Measurements from ENCODE around the gene FLNB.

FLNB gene

GRCh38 chr3:57992452-57993213, 15.6 kb upstream of the FLNB start:
- H3K4me3 Mint-ChIP-seq, result no peak overlapping the region

GRCh38 chr3:57998366-57999283, 9.6 kb upstream of the FLNB start:
- no peak for TF ChIP-seq CTCF (IDR thresholded peaks at IDR 0.05)
- Mint-ChIP-seq H3K27ac (peak overlapping the region; percentile 76), H3K9me3 (no peaks in the 10 kb centered on the region), H3K36me3 (ENCODE audit: low read depth) (no peaks in the 10 kb centered on the region), H3K27me3 (ENCODE audit: low read depth, poor library complexity) (no peaks in the 10 kb centered on the region), H3K4me1 (peaks cover 9% of the 10 kb centered on the region), H3K4me3 (no peak overlapping the region)
- DNase-seq, result no peak

More at GRCh38 chr3:57992452-57993213, 15.6 kb upstream of the FLNB start:
- no peaks in the 10 kb centered on the region for H3K36me3 Mint-ChIP-seq (ENCODE audit: low read depth)
- H3K9me3 Mint-ChIP-seq, result no peaks in the 10 kb centered on the region
- no peak for DNase-seq
- H3K4me1 Mint-ChIP-seq, result peaks cover 25% of the 10 kb centered on the region
- TF ChIP-seq CTCF (IDR thresholded peaks at IDR 0.05), result no peak
- peak overlapping the region; percentile 96 for H3K27ac Mint-ChIP-seq
- H3K27me3 Mint-ChIP-seq (ENCODE audit: low read depth, poor library complexity), result peaks cover 7% of the 10 kb centered on the region

GRCh38 chr3:57999417-58000115, 8.7 kb upstream of the FLNB start:
- H3K27ac Mint-ChIP-seq, result no peak overlapping the region
- no peaks in the 10 kb centered on the region for H3K9me3 Mint-ChIP-seq
- TF ChIP-seq CTCF (IDR thresholded peaks at IDR 0.05), result no peak
- no peak for DNase-seq
- H3K4me3 Mint-ChIP-seq, result no peak overlapping the region
- H3K4me1 Mint-ChIP-seq, result peaks cover 4% of the 10 kb centered on the region
- no peaks in the 10 kb centered on the region for H3K27me3 Mint-ChIP-seq (ENCODE audit: low read depth, poor library complexity)
- H3K36me3 Mint-ChIP-seq (ENCODE audit: low read depth), result no peaks in the 10 kb centered on the region

GRCh38 chr3:58000306-58001085, 7.7 kb upstream of the FLNB start:
- Mint-ChIP-seq H3K9me3 (no peaks in the 10 kb centered on the region), H3K27me3 (ENCODE audit: low read depth, poor library complexity) (no peaks in the 10 kb centered on the region), H3K4me3 (no peak overlapping the region), H3K36me3 (ENCODE audit: low read depth) (no peaks in the 10 kb centered on the region), H3K27ac (no peak overlapping the region), H3K4me1 (peaks cover 4% of the 10 kb centered on the region)
- DNase-seq, result no peak
- no peak for TF ChIP-seq CTCF (IDR thresholded peaks at IDR 0.05)

- no peak for DNase-seq
- no peak overlapping the region for H3K27ac Mint-ChIP-seq
- peaks cover 4% of the 10 kb centered on the region for H3K4me1 Mint-ChIP-seq
- H3K27me3 Mint-ChIP-seq (ENCODE audit: low read depth, poor library complexity), result no peaks in the 10 kb centered on the region
- no peak for TF ChIP-seq CTCF (IDR thresholded peaks at IDR 0.05)
- H3K9me3 Mint-ChIP-seq, result no peaks in the 10 kb centered on the region
- no peak overlapping the region for H3K4me3 Mint-ChIP-seq
- no peaks in the 10 kb centered on the region for H3K36me3 Mint-ChIP-seq (ENCODE audit: low read depth)
Observed at GRCh38 chr3:58001086-58001467, 7.1 kb upstream of the FLNB start.
